HepG2 (cell line): ENCODE data around the gene DOCK10. TPM values are rescaled to one million over a fixed set of nuclear protein-coding genes. Genes with fewer than 3 reads are reported as not detected.

Experiments used
- ATAC-seq: fragments of 200-7000 bp; cut with Tn5 transposase; 3 replicates; pipeline ENCODE4 v1.9.1; 2020; ENCODE audit warnings: mild to moderate bottlenecking, moderate library complexity
- BruUV-seq: library from RNA; stranded (reverse); fragments of 400-500 nt; replicated peaks from 2 replicates; lab custom pipeline; 2021; lab: Mats Ljungman, UMichigan
- CTCF ChIA-PET: fragments of 300-600 bp; formaldehyde crosslinking; extraction: SDS; loops from one replicate; lab custom pipeline; 2021; ENCODE audit warnings: low total read pairs, inconsistent platforms, low intra/inter-chr PET ratio; lab: Yijun Ruan, JAX
- POLR2A ChIA-PET: fragments of 350-600 bp; sonication (Branson Sonifier 250); formaldehyde crosslinking; loops from one replicate; lab custom pipeline; 2020; ENCODE audit warnings: antibody characterized with exemption, inconsistent platforms; lab: Yijun Ruan, JAX
- DNase-seq: peaks from one replicate; pipeline ENCODE4 v3.0.0-alpha.2; 2015; ENCODE audit warnings: low spot score
- FAIRE-seq: peaks from 3 replicates; lab custom pipeline; 2011; peaks lifted over from hg19 to GRCh38; lab: Jason Lieb, UNC
- H2AFZ ChIP-seq: one replicate; pipeline ENCODE4 v1.6.1; 2011; ENCODE audit warnings: low read length, inconsistent platforms
- H3K27ac ChIP-seq: fragments of 300-600 bp; 3 replicates; pipeline ENCODE4 v1.8.0; 2011; ENCODE audit warnings: mixed run types, mild to moderate bottlenecking, mixed read lengths, low read length, inconsistent platforms; ENCODE audit not compliant: insufficient read depth; ENCODE audit errors: extremely low read length
- H3K27me3 ChIP-seq, 2 experiments: fragments of 200-600 bp in 1 of 2; 2 replicates in 1 of 2; 3 replicates in 1 of 2; pipeline versions ENCODE4 v1.6.0 to v1.8.0; 2011; ENCODE audit warnings: low read length in 2 of 2, mild to moderate bottlenecking in 2 of 2, moderate library complexity in 2 of 2, inconsistent platforms in 1 of 2; ENCODE audit not compliant: insufficient read depth in 2 of 2, control insufficient read depth in 1 of 2
- H3K36me3 ChIP-seq, 2 experiments: fragments of 200-600 bp in 1 of 2; replicated peaks in 1 of 2; 2 replicates in 1 of 2; 3 replicates in 1 of 2; pipeline versions ENCODE4 v1.5.1 to v1.8.0; 2011; ENCODE audit warnings: low read length in 2 of 2, inconsistent platforms in 1 of 2; ENCODE audit not compliant: insufficient read depth in 2 of 2, control insufficient read depth in 1 of 2
- H3K4me1 ChIP-seq: 2 replicates; pipeline ENCODE4 v1.5.1; 2012; ENCODE audit warnings: low read length, inconsistent platforms; ENCODE audit not compliant: insufficient read depth
- H3K4me2 ChIP-seq: 2 replicates; pipeline ENCODE4 v1.6.0; 2011; ENCODE audit warnings: low read depth, low read length, inconsistent platforms
- H3K4me3 ChIP-seq, 3 experiments: fragments of 200-600 bp in 1 of 3; sonication (generic), shearing (Covaris generic) in 1 of 3; replicated peaks in 1 of 3; 2 replicates each; pipeline ENCODE4 v1.5.1; 2011 to 2016; ENCODE audit warnings: low read length in 3 of 3, inconsistent platforms in 2 of 3, low read depth in 2 of 3, mild to moderate bottlenecking in 2 of 3, control low read depth in 1 of 3, mixed read lengths in 1 of 3; ENCODE audit not compliant: insufficient read depth in 1 of 3
- H3K79me2 ChIP-seq: one replicate; pipeline ENCODE4 v1.6.1; 2011; ENCODE audit warnings: low read length, inconsistent platforms; ENCODE audit not compliant: insufficient read depth
- H3K9ac ChIP-seq: 2 replicates; pipeline ENCODE4 v1.6.0; 2011; ENCODE audit warnings: mild to moderate bottlenecking, low read depth, low read length, inconsistent platforms; ENCODE audit not compliant: insufficient read depth
- H3K9me3 ChIP-seq: 2 replicates; pipeline ENCODE4 v1.5.1; 2012; ENCODE audit warnings: mild to moderate bottlenecking, low read length
- H4K20me1 ChIP-seq: 2 replicates; pipeline ENCODE4 v1.6.0; 2011; ENCODE audit warnings: inconsistent platforms, mild to moderate bottlenecking, low read length, moderate library complexity; ENCODE audit not compliant: insufficient read depth
- ATF1 ChIP-seq: IDR thresholded peaks from 2 replicates; pipeline ENCODE4 v1.6.1; 2016; ENCODE audit warnings: mild to moderate bottlenecking, control low read depth
- FOXA1 ChIP-seq, 2 experiments: fragments of 450-650 bp in 1 of 2; sonication (generic) in 1 of 2; formaldehyde crosslinking in 1 of 2; IDR thresholded peaks; 2 replicates each; pipeline versions ENCODE4 v1.4.0 to v1.6.1; 2016 to 2020; ENCODE audit warnings: missing genetic modification reagents in 1 of 2
- FOXM1 ChIP-seq: sonication (generic); formaldehyde crosslinking; IDR thresholded peaks from 2 replicates; pipeline ENCODE4 v1.5.0; 2020; ENCODE audit warnings: missing genetic modification reagents
- GATA4 ChIP-seq: sonication (generic); IDR thresholded peaks from 2 replicates; pipeline ENCODE4 v1.6.1; 2016; ENCODE audit warnings: antibody characterized with exemption, low read depth, borderline replicate concordance
- GTF3A ChIP-seq: sonication (generic); formaldehyde crosslinking; conservative IDR thresholded peaks from 2 replicates; pipeline ENCODE4 v1.4.0; 2020; ENCODE audit warnings: mild to moderate bottlenecking, missing genetic modification reagents
- HNRNPL ChIP-seq: fragments of 200-400 bp; formaldehyde crosslinking; IDR thresholded peaks from 2 replicates; pipeline ENCODE4 v1.6.1; 2017; ENCODE audit warnings: mild to moderate bottlenecking, low read depth, low read length
- KAT8 ChIP-seq: IDR thresholded peaks from 2 replicates; pipeline ENCODE4 v1.6.1; 2016; ENCODE audit warnings: missing genetic modification reagents, missing compliant biosample characterization
- NFATC3 ChIP-seq: sonication (generic); formaldehyde crosslinking; IDR thresholded peaks from 2 replicates; pipeline ENCODE4 v1.5.1; 2020; ENCODE audit warnings: mild to moderate bottlenecking, missing genetic modification reagents
- POLR2AphosphoS5 ChIP-seq: IDR thresholded peaks from 2 replicates; pipeline ENCODE4 v1.6.1; 2012; ENCODE audit warnings: low read depth, low read length
- PPARG ChIP-seq: conservative IDR thresholded peaks from 2 replicates; pipeline ENCODE4 v1.6.1; 2016; ENCODE audit warnings: missing biosample characterization, missing genetic modification reagents
- SCMH1 ChIP-seq: sonication (generic); formaldehyde crosslinking; IDR thresholded peaks from 2 replicates; pipeline ENCODE4 v1.9.0; 2021; ENCODE audit warnings: missing genetic modification reagents, mild to moderate bottlenecking, borderline replicate concordance
- TRIM24 ChIP-seq: sonication (generic); formaldehyde crosslinking; IDR thresholded peaks from 2 replicates; pipeline ENCODE4 v1.8.0; 2022; ENCODE audit warnings: mild to moderate bottlenecking, missing genetic modification reagents
- XRCC5 ChIP-seq: fragments of 200-400 bp; formaldehyde crosslinking; optimal IDR thresholded peaks from 2 replicates; pipeline ENCODE3; 2017; ENCODE audit warnings: mild to moderate bottlenecking, low read length
- ZNF335 ChIP-seq: sonication (generic); formaldehyde crosslinking; IDR thresholded peaks from 2 replicates; pipeline ENCODE4 v1.4.0; 2020; ENCODE audit warnings: missing genetic modification reagents
- ZNF616 ChIP-seq: sonication (generic); formaldehyde crosslinking; IDR thresholded peaks from 2 replicates; pipeline ENCODE4 v1.5.0; 2020; ENCODE audit warnings: low read depth, mild to moderate bottlenecking, missing genetic modification reagents
- ZNF839 ChIP-seq: sonication (generic); formaldehyde crosslinking; IDR thresholded peaks from 2 replicates; pipeline ENCODE4 v1.4.0; 2020; ENCODE audit warnings: missing genetic modification reagents, mild to moderate bottlenecking, borderline replicate concordance
- WGBS: methylation state at CpG from one replicate; pipeline ENCODE4 v1.1.6; 2017; ENCODE audit warnings: low lambda C conversion rate; 5-methylcytosine and 5-hydroxymethylcytosine counted together
- in situ Hi-C: cut with HindIII; loops from 2 replicates; pipeline ENCODE4 v1.10.0; 2017; ENCODE audit warnings: low pct_unique_long_range_greater_than_20kb; ENCODE audit not compliant: extremely low pct_ligation_motif_present
- intact Hi-C: fragments of 100-400 bp; cut with micrococcal nuclease; formaldehyde crosslinking; loops from one replicate; pipeline ENCODE4 v1.10.0; 2022; ENCODE audit not compliant: unreplicated experiment
- polyA plus RNA-seq, 8 experiments: library from polyadenylated mRNA; depleted of rRNA in 3 of 8; stranded (reverse) in 7 of 8; unstranded in 1 of 8; fragments of >200 nt; fragmentation: Illumina TruSeq in 4 of 8; extraction: Trizol in 4 of 8; gene quantifications; 2 replicates each; pipeline versions ENCODE4 v1.2.1 to v1.2.3, GENCODE V29; 2011 to 2016; ENCODE audit warnings: low read depth in 4 of 8, missing spikeins in 1 of 8, mixed read lengths in 1 of 8; ENCODE audit not compliant: insufficient read depth in 1 of 8
- total RNA-seq, 5 experiments: library from RNA; depleted of rRNA; stranded (reverse); fragments of >200 nt; fragmentation: Illumina TruSeq; extraction: Trizol; gene quantifications; 2 replicates each; pipeline ENCODE4 v1.2.3, GENCODE V29; 2016; ENCODE audit warnings: low read depth in 1 of 5
- TF ChIP-seq, protein P1 (sequence below): sonication (generic); formaldehyde crosslinking; IDR thresholded peaks from 2 replicates; pipeline ENCODE4 v1.5.0; 2020; ENCODE audit warnings: mild to moderate bottlenecking, missing genetic modification reagents, borderline replicate concordance
- TF ChIP-seq, protein P2 (sequence below): sonication (generic); formaldehyde crosslinking; IDR thresholded peaks from 2 replicates; pipeline ENCODE4 v1.4.0; 2020; ENCODE audit warnings: mild to moderate bottlenecking, missing genetic modification reagents
- TF ChIP-seq, protein P3 (sequence below): IDR thresholded peaks from 2 replicates; pipeline ENCODE4 v1.6.1; 2016; ENCODE audit warnings: low read depth, borderline replicate concordance
- TF ChIP-seq, protein P4 (sequence below): sonication (generic); formaldehyde crosslinking; IDR thresholded peaks from 2 replicates; pipeline ENCODE4 v1.4.0; 2020; ENCODE audit warnings: mild to moderate bottlenecking, missing genetic modification reagents

The DOCK10 gene
- total and polyA plus RNA-seq, 2 of the 13 experiments (the other 11 are each of a cell fraction or from before 2014, with no cell fraction given), result not detected

DNA sequence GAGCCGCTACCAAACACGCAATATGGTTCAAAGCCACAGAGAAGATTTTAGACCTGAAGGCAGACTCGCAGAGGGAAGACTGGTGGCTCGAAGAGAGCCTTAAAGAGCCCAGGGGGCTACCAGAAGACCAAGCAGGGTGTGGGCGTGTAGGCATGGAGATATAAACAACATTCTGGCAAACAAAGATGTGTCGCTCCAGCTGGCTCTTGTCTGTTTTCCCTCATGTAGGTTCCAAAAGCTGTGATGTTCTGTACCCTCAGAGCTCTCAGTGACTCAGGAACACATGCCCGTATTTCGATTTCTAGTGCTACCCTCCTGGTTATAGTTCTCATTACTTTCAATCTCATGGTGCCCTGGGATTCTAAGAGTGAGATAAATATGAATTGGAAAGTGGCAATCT is 44.5 kb downstream of the DOCK10 start:
- Histone ChIP-seq H3K4me2 (no peak overlapping the region), H3K9me3 (no peaks in the 10 kb centered on the region), H3K27ac (no peak overlapping the region), H3K4me3 (no peak overlapping the region), H3K4me1 (no peaks in the 10 kb centered on the region), H4K20me1 (no peaks in the 10 kb centered on the region), H2AFZ (no peak overlapping the region), H3K9ac (no peak overlapping the region), H3K79me2 (no peaks in the 10 kb centered on the region), H3K27me3 (no peaks in the 10 kb centered on the region), H3K36me3 (no peaks in the 10 kb centered on the region)
- in situ Hi-C loops (no loop called here), intact Hi-C loops (no loop called here)
- 18% methylated on average over 8 of the region's 8 CpGs for WGBS
- ChIA-PET CTCF (no interaction called here), POLR2A (no interaction called here)
- DNase-seq (no peak), ATAC-seq (no peak), FAIRE-seq (no peak)
- TF ChIP-seq KAT8 (CRISPR knock-in tag), result no peak
- no peak for TF ChIP-seq TRIM24 (CRISPR knock-in tag)
- no peak for TF ChIP-seq ZNF839 (CRISPR knock-in tag)
- no peak for TF ChIP-seq PPARG (CRISPR knock-in tag)
- no peak for TF ChIP-seq NFATC3 (CRISPR knock-in tag)
- TF ChIP-seq GTF3A, result no peak
- no peak for TF ChIP-seq ATF1
- no peak for TF ChIP-seq ZNF335
- TF ChIP-seq XRCC5, result no peak
- TF ChIP-seq SCMH1 (CRISPR knock-in tag), result no peak
- no peak for TF ChIP-seq HNRNPL
- no peak for TF ChIP-seq POLR2AphosphoS5
- no peak for TF ChIP-seq ZNF616 (CRISPR knock-in tag)
- no peak for TF ChIP-seq GATA4
- no peak for TF ChIP-seq FOXA1 (IDR thresholded peaks at IDR 0.05)
- TF ChIP-seq FOXA1 (CRISPR knock-in tag; IDR thresholded peaks at IDR 0.05), result no peak
- TF ChIP-seq, protein P1, sequence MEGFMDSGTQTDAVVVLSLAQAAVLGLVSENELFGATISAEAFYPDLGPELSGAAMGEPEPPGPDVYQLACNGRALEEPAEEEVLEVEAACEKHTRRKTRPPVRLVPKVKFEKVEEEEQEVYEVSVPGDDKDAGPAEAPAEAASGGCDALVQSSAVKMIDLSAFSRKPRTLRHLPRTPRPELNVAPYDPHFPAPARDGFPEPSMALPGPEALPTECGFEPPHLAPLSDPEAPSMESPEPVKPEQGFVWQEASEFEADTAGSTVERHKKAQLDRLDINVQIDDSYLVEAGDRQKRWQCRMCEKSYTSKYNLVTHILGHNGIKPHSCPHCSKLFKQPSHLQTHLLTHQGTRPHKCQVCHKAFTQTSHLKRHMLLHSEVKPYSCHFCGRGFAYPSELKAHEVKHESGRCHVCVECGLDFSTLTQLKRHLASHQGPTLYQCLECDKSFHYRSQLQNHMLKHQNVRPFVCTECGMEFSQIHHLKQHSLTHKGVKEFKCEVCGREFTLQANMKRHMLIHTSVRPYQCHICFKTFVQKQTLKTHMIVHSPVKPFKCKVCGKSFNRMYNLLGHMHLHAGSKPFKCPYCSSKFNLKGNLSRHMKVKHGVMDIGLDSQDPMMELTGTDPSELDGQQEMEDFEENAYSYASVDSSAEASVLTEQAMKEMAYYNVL (CRISPR knock-in tag), result no peak
- TF ChIP-seq, protein P2, sequence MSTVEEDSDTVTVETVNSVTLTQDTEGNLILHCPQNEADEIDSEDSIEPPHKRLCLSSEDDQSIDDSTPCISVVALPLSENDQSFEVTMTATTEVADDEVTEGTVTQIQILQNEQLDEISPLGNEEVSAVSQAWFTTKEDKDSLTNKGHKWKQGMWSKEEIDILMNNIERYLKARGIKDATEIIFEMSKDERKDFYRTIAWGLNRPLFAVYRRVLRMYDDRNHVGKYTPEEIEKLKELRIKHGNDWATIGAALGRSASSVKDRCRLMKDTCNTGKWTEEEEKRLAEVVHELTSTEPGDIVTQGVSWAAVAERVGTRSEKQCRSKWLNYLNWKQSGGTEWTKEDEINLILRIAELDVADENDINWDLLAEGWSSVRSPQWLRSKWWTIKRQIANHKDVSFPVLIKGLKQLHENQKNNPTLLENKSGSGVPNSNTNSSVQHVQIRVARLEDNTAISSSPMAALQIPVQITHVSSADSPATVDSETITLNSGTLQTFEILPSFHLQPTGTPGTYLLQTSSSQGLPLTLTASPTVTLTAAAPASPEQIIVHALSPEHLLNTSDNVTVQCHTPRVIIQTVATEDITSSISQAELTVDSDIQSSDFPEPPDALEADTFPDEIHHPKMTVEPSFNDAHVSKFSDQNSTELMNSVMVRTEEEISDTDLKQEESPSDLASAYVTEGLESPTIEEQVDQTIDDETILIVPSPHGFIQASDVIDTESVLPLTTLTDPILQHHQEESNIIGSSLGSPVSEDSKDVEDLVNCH (CRISPR knock-in tag), result no peak
- TF ChIP-seq, protein P3, sequence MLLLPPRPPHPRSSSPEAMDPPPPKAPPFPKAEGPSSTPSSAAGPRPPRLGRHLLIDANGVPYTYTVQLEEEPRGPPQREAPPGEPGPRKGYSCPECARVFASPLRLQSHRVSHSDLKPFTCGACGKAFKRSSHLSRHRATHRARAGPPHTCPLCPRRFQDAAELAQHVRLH, result no peak
- TF ChIP-seq, protein P4, sequence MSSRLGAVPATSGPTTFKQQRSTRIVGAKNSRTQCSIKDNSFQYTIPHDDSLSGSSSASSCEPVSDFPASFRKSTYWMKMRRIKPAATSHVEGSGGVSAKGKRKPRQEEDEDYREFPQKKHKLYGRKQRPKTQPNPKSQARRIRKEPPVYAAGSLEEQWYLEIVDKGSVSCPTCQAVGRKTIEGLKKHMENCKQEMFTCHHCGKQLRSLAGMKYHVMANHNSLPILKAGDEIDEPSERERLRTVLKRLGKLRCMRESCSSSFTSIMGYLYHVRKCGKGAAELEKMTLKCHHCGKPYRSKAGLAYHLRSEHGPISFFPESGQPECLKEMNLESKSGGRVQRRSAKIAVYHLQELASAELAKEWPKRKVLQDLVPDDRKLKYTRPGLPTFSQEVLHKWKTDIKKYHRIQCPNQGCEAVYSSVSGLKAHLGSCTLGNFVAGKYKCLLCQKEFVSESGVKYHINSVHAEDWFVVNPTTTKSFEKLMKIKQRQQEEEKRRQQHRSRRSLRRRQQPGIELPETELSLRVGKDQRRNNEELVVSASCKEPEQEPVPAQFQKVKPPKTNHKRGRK (CRISPR knock-in tag), result no peak
- no peak for TF ChIP-seq FOXM1 (CRISPR knock-in tag)
- BruUV-seq, result no TSS peak
